ENCODE measurements around the gene ARHGEF19.
"Not testable (repeated sequence)": the region's sequence is repeated elsewhere in the genome, so short reads cannot be mapped to it uniquely, and the experiment has no call there.

Gene ARHGEF19

DNA sequence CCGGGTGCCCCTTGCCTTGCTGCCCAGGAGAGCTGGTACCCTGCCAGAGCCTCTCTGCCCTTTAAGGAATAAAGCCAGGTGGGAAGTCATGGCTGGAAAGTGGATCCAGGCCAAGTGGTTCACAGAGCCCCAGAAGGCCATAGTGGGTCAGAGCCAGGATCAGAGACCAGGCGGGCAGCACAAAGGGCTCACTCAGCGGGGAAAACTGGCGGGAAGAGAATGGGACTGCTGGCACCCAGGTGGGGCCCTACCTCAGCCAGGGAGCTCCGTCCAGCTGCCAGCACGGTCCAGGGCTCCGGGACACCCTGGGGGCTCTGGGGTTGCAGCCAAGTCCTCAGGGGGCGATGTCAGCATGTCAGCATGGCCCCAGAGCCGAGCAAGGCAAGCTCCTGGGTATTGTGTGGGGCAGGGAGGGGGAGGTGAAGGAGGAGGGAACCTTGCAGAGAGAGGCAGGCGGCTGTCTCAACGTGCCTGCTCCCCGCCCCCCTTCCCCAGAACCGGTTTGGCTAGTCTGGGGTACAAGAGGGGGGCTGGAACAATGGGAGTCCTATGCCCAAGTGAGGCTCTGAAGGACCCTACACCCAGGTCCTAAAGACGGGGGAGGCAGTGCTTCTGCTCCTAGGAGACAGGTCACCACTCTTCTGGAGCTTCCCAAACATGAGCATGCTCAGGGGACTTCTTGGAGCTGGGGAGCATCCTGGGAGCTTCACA is at the start of gene ARHGEF19:
ARHGEF19 (minus strand) TSS at position 402 of the 711 bp plus-strand sequence. CDS start 3,598 bp downstream, outside the sequence.
- DNase-seq (ENCODE audit: low read depth): no peak

GRCh38 chr1:16262067-16262466 is 49.6 kb upstream of the ARHGEF19 start:
- no peak for DNase-seq (ENCODE audit: low read depth)

- no peak for DNase-seq (ENCODE audit: low read depth)
Measured at GRCh38 chr1:16260814-16261213, 48.4 kb upstream of the ARHGEF19 start.

- no peak for DNase-seq (ENCODE audit: low read depth)
Measured at GRCh38 chr1:16258591-16259135, 46.2 kb upstream of the ARHGEF19 start.

DNA sequence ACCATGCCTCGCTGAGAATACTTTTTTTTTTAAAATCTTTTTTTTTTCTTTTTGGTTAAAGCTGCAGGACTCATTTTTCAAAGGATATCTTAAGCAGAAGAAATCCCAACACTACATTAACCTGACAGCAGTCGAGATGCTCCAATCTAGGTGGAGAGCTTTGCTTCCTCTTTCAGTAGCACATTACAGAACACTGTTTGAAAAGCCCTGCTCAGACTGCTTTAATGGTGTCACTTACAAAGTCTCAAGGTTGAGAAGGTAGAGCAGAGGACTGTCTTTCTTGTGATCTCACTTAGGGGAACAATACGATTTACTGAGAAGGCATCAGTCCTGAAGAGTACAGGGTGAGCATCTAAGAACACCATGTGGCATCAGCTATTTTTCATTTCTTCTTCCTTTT is 45.5 kb upstream of the ARHGEF19 start:
- no peak for DNase-seq (ENCODE audit: low read depth)

DNA sequence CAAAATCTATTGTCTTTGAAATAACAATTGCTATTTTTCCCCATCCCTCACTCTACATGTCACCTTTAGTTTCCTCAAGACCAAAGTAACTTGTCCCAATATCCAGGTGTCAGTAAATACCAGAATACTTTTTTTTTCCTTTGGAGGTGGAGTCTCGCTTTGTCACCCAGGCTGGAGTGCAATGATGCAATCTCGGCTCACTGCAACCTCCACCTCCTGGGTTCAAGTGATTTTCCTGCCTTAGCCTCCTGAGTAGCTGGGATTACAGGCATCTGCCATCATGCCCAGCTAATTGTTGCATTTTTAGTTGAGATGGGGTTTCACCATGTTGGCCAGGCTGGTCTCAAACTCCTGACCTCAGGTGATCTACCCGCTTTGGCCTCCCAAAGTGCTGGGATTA is 45.1 kb upstream of the ARHGEF19 start:
- DNase-seq (ENCODE audit: low read depth): not testable (repeated sequence)

GRCh38 chr1:16256478-16256877 is 44.0 kb upstream of the ARHGEF19 start:
- no peak for DNase-seq (ENCODE audit: low read depth)

DNA sequence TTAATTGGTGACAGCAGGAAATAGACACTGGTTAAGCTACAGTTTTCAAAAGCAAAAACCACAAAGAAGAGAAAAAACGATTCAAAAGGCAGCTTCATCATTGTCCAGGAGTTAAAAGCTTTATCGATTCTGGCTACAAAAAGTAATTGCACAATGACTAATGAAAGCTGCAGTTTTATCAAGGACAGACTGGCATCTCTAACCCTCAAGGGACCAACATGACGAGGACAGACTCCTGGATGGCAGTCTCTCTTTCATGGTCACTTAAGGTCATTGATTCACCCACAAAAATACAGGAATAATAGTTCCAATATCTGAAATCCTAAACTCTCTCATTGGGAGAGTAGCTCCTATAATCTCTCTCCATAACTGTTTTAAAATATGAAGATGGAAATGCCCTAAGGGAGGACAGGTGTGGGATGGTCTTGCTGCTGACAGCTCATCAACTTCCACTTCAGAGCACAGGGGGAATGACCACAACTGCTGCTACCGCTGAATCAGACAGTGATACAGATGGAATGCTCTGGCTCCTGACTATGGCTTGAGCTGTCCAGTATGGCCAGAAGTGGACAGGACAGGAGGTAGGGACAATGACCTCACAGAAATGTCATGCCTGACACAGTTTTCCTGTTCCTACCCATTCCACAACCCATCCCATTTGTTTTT is 41.9 kb upstream of the ARHGEF19 start:
- no peak for DNase-seq (ENCODE audit: low read depth)

GRCh38 chr1:16253332-16253922 is 41.0 kb upstream of the ARHGEF19 start:
- no peak for DNase-seq (ENCODE audit: low read depth)

DNA sequence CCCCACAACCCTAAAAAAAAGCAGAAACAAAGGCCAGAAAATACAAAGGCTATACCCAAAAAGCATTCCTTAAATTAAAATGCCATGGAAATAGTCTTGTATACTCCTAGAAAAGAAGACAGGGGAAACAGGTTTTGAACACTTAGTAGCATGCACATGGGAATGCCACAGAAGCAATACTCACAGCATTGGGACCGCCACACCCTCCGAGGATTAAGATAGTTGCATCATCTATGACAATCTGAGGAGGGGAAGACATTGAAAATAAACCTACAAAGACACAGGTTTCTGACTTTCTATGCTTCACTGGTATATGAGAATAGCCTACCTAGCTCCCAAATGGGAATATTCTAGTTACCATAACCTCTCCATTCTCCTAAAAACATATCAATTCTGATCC is 40.5 kb upstream of the ARHGEF19 start:
- DNase-seq (ENCODE audit: low read depth): no peak

DNA sequence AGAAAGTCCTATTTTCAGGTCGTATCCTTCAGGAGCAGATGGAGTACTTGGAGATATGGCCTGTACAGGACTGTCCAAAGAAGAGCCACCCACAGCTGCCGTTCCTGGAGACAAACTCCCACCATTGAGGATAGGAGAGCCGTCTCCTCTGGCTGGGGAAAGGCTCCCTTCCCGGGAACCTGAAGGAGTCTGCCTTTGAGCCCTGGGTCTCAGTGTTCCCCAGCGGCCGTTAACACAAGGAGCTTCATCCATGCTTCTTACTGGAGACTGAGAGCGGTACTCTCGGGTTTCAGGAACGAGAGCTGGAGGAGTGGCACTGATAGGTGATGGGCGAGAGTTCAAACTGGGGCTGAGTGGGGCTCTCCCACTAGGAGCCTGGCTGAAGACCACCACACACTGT is 38.9 kb upstream of the ARHGEF19 start:
- DNase-seq (ENCODE audit: low read depth): no peak

- no peak for DNase-seq (ENCODE audit: low read depth)
Measured at GRCh38 chr1:16250524-16251251, 38.2 kb upstream of the ARHGEF19 start.

DNA sequence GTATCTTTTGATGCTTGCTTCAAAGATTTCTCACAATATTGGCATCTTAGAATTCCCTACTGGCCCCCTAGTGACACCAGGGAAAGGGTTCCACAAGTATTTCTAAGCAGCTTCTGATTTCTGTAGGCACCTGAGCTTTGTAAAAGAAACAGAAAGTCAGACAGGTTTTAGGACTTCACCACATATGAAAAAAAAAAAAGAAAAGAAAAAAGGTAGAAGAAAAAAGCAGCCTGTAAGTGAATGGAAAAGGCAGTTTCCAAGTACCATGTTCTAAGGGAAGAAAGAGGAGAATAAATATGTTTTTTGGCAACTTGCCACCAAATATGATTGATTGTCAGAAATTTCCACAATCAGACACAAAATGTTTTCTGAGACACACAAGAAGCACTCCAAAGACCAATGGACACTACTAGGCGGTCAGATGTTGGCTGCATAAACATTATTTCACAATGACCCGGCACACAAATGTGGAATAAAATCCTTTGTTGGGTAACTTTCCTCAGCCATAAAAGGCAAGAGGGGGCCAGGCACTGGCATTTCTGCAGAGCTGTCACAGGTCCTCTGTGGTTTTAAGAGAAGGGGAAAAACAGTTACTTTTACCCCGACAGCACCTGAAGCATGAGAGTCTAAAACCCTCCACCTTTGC is 37.3 kb upstream of the ARHGEF19 start:
- DNase-seq (ENCODE audit: low read depth): no peak

DNA sequence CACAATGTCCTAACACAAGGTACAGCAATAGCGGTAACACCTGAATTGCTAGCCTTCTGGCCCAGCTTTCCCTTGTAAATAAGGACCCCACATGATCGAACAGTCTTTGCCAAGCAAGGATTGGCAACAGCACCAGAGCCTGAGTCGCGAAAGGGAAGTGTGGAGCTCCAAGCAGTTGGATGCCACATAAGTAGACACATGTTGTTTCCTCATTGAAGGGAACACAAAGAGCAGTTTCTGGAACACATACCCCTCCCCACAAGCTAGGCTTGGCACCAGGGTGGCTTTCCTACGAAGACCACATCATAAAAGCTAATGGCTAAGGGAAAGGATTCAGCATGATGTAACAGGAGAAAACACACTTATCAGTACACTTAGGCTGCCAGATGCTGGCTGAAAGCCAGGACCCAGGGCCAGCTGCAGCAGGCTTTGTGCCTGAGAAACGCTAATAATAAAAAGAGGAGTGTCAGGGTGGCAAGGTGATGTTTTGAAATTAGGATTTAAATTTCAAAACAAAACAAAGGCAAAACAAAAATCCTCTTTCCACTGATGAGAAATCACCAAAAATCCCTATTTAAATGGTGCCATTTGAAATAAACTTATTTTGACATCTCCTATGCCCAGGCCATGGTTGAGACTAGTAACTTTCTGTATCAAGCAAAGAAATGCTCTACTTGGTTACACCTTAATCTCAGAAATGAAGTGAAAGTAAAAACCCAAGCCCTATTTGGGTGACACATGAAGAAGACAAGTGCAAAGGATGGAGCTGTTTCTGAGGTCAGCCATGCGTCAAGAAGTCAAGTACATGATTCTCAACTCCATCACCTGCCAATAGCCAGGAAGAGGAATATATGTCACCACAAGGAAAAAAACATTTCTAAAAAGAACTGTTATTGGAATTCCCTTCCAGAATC is 36.4 kb upstream of the ARHGEF19 start:
- DNase-seq (ENCODE audit: low read depth): no peak

DNA sequence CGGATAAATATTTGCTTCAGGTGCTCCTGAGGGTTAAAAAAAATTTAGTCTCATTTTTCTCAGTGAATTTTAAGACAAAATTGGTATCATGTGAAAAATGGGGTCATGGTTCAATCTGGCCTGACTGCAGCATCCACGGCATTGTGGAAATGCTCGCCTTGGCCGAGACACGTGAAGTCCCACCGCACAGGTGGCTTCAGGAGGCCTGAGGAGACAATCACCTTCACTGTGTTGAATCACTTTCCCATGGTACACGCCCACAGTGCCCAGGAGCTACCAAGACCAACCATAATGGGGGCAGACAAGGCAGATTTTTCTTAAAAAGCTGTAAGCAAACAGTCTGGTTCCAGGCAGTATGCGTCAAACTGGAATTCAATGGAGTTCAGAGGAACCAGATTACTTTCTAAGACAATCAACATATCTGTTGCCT is 35.6 kb upstream of the ARHGEF19 start:
- no peak for DNase-seq (ENCODE audit: low read depth)

- no peak for DNase-seq (ENCODE audit: low read depth)
Measured at GRCh38 chr1:16247441-16247840, 35.0 kb upstream of the ARHGEF19 start.

- no peak for DNase-seq (ENCODE audit: low read depth)
Measured at GRCh38 chr1:16246961-16247360, 34.5 kb upstream of the ARHGEF19 start.

DNA sequence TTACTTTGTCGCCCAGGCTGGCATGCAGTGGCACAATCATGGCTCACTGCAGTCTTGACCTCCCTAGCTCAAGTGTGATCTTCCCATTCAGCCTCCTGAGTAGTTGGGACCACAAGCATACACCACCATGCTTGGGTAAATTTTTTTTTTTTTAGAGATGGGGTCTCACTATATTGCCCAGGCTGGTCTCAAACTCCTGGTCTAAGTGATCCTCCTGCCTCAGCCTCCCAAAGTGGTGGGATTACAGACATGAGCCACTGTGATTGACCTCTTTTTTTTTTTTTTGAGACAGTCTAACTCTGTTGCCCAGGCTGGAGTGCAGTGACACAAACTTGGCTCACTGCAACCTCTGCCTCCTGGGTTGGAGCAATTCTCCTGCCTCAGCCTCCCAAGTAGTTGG is 33.8 kb upstream of the ARHGEF19 start:
- not testable (repeated sequence) for DNase-seq (ENCODE audit: low read depth)

GRCh38 chr1:16245476-16246196 is 33.2 kb upstream of the ARHGEF19 start:
- no peak for DNase-seq (ENCODE audit: low read depth)

DNA sequence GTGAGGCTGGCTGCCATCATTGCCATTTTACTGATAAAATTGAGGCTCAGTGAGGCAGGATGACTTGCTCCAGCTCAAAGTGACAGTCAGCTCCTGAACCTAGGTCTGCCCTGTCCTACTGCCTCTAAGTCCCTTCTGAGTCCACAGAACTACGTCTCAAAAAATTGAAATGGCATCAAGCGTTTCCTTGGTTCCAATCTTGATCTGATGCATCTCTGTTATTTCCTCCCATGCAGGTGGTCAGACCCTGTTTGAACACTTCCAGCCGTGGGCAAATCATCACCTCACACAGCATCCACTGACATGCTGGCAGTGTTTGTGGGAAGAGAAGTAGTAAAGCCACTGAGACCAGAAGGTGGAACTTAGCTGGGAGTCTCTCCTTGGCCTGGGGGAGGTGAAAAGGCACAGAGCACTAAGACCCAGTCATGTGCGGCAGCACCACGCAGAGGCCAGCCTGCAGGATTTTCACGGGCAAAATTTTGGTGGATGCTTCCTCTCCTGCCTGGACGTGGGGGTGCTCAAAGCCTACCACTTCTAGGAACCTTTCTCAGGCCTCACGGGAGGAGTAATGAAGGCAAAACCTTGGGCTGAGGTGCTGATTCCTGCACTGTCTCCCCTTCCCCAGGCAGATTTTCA is 32.3 kb upstream of the ARHGEF19 start:
- DNase-seq (ENCODE audit: low read depth): no peak

Measured in non-pigmented ciliary epithelial cell (primary cell).